WTC11 (cell line): ENCODE measurements around the gene PIGV. TPM values are rescaled to one million over a fixed set of nuclear protein-coding genes. Genes with fewer than 3 reads are reported as not detected.
A peak's percentile ranks its signal among the peaks of the same experiment; 100 is the strongest.

Experiments used
- AFF4 ChIP-seq: sonication (generic); formaldehyde crosslinking; IDR thresholded peaks from 2 replicates; pipeline ENCODE4 v1.8.1; 2023; ENCODE audit warnings: mild to moderate bottlenecking, missing genetic modification reagents, borderline replicate concordance
- ATF1 ChIP-seq: sonication (generic); formaldehyde crosslinking; IDR thresholded peaks from 2 replicates; pipeline ENCODE4 v1.8.1; 2023; ENCODE audit warnings: mild to moderate bottlenecking, moderate library complexity, missing genetic modification reagents
- ATF2 ChIP-seq: sonication (generic); formaldehyde crosslinking; IDR thresholded peaks from 2 replicates; pipeline ENCODE4 v1.8.1; 2022; ENCODE audit warnings: low read depth, missing genetic modification reagents, borderline replicate concordance
- ATF6 ChIP-seq: sonication (generic); formaldehyde crosslinking; IDR thresholded peaks from 2 replicates; pipeline ENCODE4 v1.8.1; 2023; ENCODE audit warnings: mild to moderate bottlenecking, missing genetic modification reagents
- CREM ChIP-seq: sonication (generic); formaldehyde crosslinking; IDR thresholded peaks from 2 replicates; pipeline ENCODE4 v1.8.1; 2022; ENCODE audit warnings: mild to moderate bottlenecking, missing genetic modification reagents, moderate library complexity
- E2F4 ChIP-seq: sonication (generic); formaldehyde crosslinking; IDR thresholded peaks from 2 replicates; pipeline ENCODE4 v1.8.1; 2022; ENCODE audit warnings: low read depth, mild to moderate bottlenecking, moderate library complexity, missing genetic modification reagents, borderline replicate concordance
- ELF4 ChIP-seq: sonication (generic); formaldehyde crosslinking; IDR thresholded peaks from 2 replicates; pipeline ENCODE4 v1.8.1; 2022; ENCODE audit warnings: low read depth, mild to moderate bottlenecking, moderate library complexity, missing genetic modification reagents
- EMX1 ChIP-seq: fragments of 250-450 bp; sonication (Bioruptor Pico); IDR thresholded peaks from 2 replicates; pipeline ENCODE4 v1.8.0; 2021; ENCODE audit warnings: mild to moderate bottlenecking
- ERG ChIP-seq: fragments of 250-450 bp; sonication (Bioruptor Pico); IDR thresholded peaks from 2 replicates; pipeline ENCODE4 v1.8.0; 2021; ENCODE audit warnings: mild to moderate bottlenecking
- ESRRA ChIP-seq: sonication (generic); formaldehyde crosslinking; IDR thresholded peaks from 2 replicates; pipeline ENCODE4 v1.8.1; 2022; ENCODE audit warnings: mild to moderate bottlenecking, missing genetic modification reagents, borderline replicate concordance
- FOXP1 ChIP-seq: sonication (generic); formaldehyde crosslinking; IDR thresholded peaks from 2 replicates; pipeline ENCODE4 v1.8.0; 2022; ENCODE audit warnings: missing genetic modification reagents, mild to moderate bottlenecking, moderate library complexity, borderline replicate concordance
- HMGA2 ChIP-seq: fragments of 250-450 bp; sonication (Bioruptor Pico); IDR thresholded peaks from 2 replicates; pipeline ENCODE4 v1.4.0; 2021; ENCODE audit warnings: mild to moderate bottlenecking, moderate library complexity
- KAT7 ChIP-seq: sonication (generic); formaldehyde crosslinking; IDR thresholded peaks from 2 replicates; pipeline ENCODE4 v1.8.1; 2023; ENCODE audit warnings: missing genetic modification reagents, mild to moderate bottlenecking, borderline replicate concordance
- NFYB ChIP-seq: sonication (generic); formaldehyde crosslinking; conservative IDR thresholded peaks from 2 replicates; pipeline ENCODE4 v1.8.0; 2022; ENCODE audit warnings: low read depth, missing genetic modification reagents
- NR1H2 ChIP-seq: sonication (generic); formaldehyde crosslinking; IDR thresholded peaks from 2 replicates; pipeline ENCODE4 v1.9.0; 2021; ENCODE audit warnings: mild to moderate bottlenecking, moderate library complexity, missing genetic modification reagents
- RORB ChIP-seq: fragments of 250-450 bp; sonication (Bioruptor Pico); IDR thresholded peaks from 2 replicates; pipeline ENCODE4 v1.9.0; 2021; ENCODE audit warnings: mild to moderate bottlenecking
- TEAD1 ChIP-seq: sonication (generic); formaldehyde crosslinking; IDR thresholded peaks from 2 replicates; pipeline ENCODE4 v1.8.0; 2022; ENCODE audit warnings: mild to moderate bottlenecking, missing genetic modification reagents
- ZMAT4 ChIP-seq: fragments of 250-450 bp; sonication (Bioruptor Pico); IDR thresholded peaks from 2 replicates; pipeline ENCODE4 v1.9.0; 2021; ENCODE audit warnings: mild to moderate bottlenecking
- ZNF121 ChIP-seq: sonication (generic); formaldehyde crosslinking; IDR thresholded peaks from 2 replicates; pipeline ENCODE4 v1.8.0; 2023; ENCODE audit warnings: missing genetic modification reagents
- ZNF219 ChIP-seq: sonication (generic); formaldehyde crosslinking; IDR thresholded peaks from 2 replicates; pipeline ENCODE4 v1.8.0; 2023; ENCODE audit warnings: missing genetic modification reagents, mild to moderate bottlenecking, borderline replicate concordance
- ZNF396 ChIP-seq: fragments of 250-450 bp; sonication (Bioruptor Pico); IDR thresholded peaks from 2 replicates; pipeline ENCODE4 v1.8.0; 2021; ENCODE audit warnings: mild to moderate bottlenecking, moderate library complexity, borderline replicate concordance
- total RNA-seq: library from RNA; stranded (reverse); gene quantifications from 3 replicates; pipeline ENCODE4 v1.2.3, GENCODE V29; 2021
- TF ChIP-seq, protein P1 (sequence below): sonication (generic); formaldehyde crosslinking; IDR thresholded peaks from 2 replicates; pipeline ENCODE4 v1.8.0; 2022; ENCODE audit warnings: mild to moderate bottlenecking, missing genetic modification reagents
- TF ChIP-seq, protein P2 (sequence below): fragments of 250-450 bp; sonication (Bioruptor Pico); IDR thresholded peaks from 2 replicates; pipeline ENCODE4 v1.9.0; 2021; ENCODE audit warnings: moderate library complexity, mild to moderate bottlenecking, inconsistent platforms, borderline replicate concordance
- TF ChIP-seq, protein P3 (sequence below): sonication (generic); formaldehyde crosslinking; IDR thresholded peaks from 2 replicates; pipeline ENCODE4 v1.8.1; 2022; ENCODE audit warnings: mild to moderate bottlenecking, moderate library complexity, missing genetic modification reagents
- TF ChIP-seq, protein P4 (sequence below): sonication (generic); formaldehyde crosslinking; IDR thresholded peaks from 2 replicates; pipeline ENCODE4 v1.8.0; 2023; ENCODE audit warnings: missing genetic modification reagents

Gene PIGV
- total RNA-seq, 1 experiment from 2014 or later, result 15.0 TPM

GRCh38 chr1:26787706-26788514 is at the start of gene PIGV (continued):
- no peak for TF ChIP-seq NFYB
- TF ChIP-seq ERG (CRISPR knock-in tag), result no peak
- no peak for TF ChIP-seq RORB (CRISPR knock-in tag)
- TF ChIP-seq ATF2 (CRISPR knock-in tag), result no peak
- TF ChIP-seq KAT7, result no peak
- TF ChIP-seq NR1H2 (CRISPR knock-in tag), result no peak
- no peak for TF ChIP-seq ZNF121 (CRISPR knock-in tag)
- TF ChIP-seq E2F4 (CRISPR knock-in tag), result 0 out of 2 replicates have a peak, but pooled peaks have one; percentile 20
- no peak for TF ChIP-seq ATF6 (CRISPR knock-in tag)
- no peak for TF ChIP-seq ATF1 (CRISPR knock-in tag)
- TF ChIP-seq AFF4 (CRISPR knock-in tag), result no peak
- TF ChIP-seq, protein P1, sequence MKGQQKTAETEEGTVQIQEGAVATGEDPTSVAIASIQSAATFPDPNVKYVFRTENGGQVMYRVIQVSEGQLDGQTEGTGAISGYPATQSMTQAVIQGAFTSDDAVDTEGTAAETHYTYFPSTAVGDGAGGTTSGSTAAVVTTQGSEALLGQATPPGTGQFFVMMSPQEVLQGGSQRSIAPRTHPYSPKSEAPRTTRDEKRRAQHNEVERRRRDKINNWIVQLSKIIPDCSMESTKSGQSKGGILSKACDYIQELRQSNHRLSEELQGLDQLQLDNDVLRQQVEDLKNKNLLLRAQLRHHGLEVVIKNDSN, result no peak
- TF ChIP-seq EMX1 (CRISPR knock-in tag), result no peak
- peak; percentile 51; the same call in 1 of the 2 replicates for TF ChIP-seq ESRRA (CRISPR knock-in tag)
- no peak for TF ChIP-seq TEAD1 (CRISPR knock-in tag)
- TF ChIP-seq, protein P2, sequence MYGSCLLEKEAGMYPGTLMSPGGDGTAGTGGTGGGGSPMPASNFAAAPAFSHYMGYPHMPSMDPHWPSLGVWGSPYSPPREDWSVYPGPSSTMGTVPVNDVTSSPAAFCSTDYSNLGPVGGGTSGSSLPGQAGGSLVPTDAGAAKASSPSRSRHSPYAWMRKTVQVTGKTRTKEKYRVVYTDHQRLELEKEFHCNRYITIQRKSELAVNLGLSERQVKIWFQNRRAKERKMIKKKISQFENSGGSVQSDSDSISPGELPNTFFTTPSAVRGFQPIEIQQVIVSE (CRISPR knock-in tag), result no peak
- no peak for TF ChIP-seq ZMAT4 (CRISPR knock-in tag)
- TF ChIP-seq, protein P3, sequence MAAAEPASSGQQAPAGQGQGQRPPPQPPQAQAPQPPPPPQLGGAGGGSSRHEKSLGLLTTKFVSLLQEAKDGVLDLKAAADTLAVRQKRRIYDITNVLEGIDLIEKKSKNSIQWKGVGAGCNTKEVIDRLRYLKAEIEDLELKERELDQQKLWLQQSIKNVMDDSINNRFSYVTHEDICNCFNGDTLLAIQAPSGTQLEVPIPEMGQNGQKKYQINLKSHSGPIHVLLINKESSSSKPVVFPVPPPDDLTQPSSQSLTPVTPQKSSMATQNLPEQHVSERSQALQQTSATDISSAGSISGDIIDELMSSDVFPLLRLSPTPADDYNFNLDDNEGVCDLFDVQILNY (CRISPR knock-in tag), result 0 out of 2 replicates have a peak, but pooled peaks have one; percentile 16
- no peak for TF ChIP-seq ZNF396
- no peak; the same call in 1 of the 2 replicates for TF ChIP-seq FOXP1
- no peak for TF ChIP-seq HMGA2 (CRISPR knock-in tag)
- TF ChIP-seq ZNF219, result no peak
- 0 out of 2 replicates have a peak, but pooled peaks have one; percentile 3 for TF ChIP-seq CREM (CRISPR knock-in tag)
- TF ChIP-seq, protein P4, sequence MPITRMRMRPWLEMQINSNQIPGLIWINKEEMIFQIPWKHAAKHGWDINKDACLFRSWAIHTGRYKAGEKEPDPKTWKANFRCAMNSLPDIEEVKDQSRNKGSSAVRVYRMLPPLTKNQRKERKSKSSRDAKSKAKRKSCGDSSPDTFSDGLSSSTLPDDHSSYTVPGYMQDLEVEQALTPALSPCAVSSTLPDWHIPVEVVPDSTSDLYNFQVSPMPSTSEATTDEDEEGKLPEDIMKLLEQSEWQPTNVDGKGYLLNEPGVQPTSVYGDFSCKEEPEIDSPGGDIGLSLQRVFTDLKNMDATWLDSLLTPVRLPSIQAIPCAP (CRISPR knock-in tag), result no peak
- TF ChIP-seq ELF4 (CRISPR knock-in tag), result no peak
